ENCODE results near the gene C11orf21. TPM values are rescaled to one million over a fixed set of nuclear protein-coding genes. Genes with fewer than 3 reads are reported as not detected.

Gene C11orf21
- total RNA-seq, 1 experiment from 2014 or later, result 0.09 TPM

DNA sequence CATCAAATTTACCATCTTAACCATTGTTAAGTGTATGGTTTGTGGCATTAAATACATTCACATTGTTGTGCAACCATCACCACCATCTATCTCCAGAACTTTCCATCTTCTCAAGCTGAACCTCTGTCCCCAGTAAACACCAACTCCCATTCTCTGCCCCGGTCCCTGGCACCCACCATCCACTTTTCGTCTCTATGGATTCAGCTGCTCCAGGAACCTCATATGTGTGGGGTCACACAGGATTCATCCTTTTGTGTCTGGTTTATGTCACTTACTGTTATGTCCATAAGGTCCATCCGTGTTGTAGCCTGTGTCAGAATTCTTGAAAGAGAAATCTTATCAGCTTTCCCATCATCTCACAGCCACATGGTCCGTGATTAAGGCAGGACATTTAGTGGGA lies 16.4 kb upstream of the C11orf21 start:
- TF ChIP-seq, protein P1, sequence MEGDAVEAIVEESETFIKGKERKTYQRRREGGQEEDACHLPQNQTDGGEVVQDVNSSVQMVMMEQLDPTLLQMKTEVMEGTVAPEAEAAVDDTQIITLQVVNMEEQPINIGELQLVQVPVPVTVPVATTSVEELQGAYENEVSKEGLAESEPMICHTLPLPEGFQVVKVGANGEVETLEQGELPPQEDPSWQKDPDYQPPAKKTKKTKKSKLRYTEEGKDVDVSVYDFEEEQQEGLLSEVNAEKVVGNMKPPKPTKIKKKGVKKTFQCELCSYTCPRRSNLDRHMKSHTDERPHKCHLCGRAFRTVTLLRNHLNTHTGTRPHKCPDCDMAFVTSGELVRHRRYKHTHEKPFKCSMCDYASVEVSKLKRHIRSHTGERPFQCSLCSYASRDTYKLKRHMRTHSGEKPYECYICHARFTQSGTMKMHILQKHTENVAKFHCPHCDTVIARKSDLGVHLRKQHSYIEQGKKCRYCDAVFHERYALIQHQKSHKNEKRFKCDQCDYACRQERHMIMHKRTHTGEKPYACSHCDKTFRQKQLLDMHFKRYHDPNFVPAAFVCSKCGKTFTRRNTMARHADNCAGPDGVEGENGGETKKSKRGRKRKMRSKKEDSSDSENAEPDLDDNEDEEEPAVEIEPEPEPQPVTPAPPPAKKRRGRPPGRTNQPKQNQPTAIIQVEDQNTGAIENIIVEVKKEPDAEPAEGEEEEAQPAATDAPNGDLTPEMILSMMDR (IDR thresholded peaks at IDR 0.05; ENCODE audit: insufficient read depth in 1 of 2, low read depth in 1 of 2, low read length in 1 of 2, severe bottlenecking in 1 of 2, unreplicated experiment in 1 of 2), result no peak
- H3K27me3 Mint-ChIP-seq (ENCODE audit: insufficient read depth, unreplicated experiment), result no peaks in the 10 kb centered on the region
- H3K4me1 Mint-ChIP-seq (ENCODE audit: low read depth, unreplicated experiment), result no peaks in the 10 kb centered on the region
- Histone ChIP-seq H3K9me3 (no peaks in the 10 kb centered on the region; the same call in none of the 2 replicates), H3K4me1 (no peaks in the 10 kb centered on the region), H3K27me3 (replicated peaks; ENCODE audit: control insufficient read depth, insufficient read depth, low read length) (no peaks in the 10 kb centered on the region), H3K36me3 (ENCODE audit: control insufficient read depth, insufficient read depth, low read length) (no peaks in the 10 kb centered on the region), H3K4me3 (ENCODE audit: low read depth, low read length) (no peak overlapping the region)
- ChIA-PET POLR2A (no interaction called here), CTCF (interaction anchor here (0.6 kb wide), 1 partner anchor 575 kb away, joined by 3 read pairs; no protein-coding TSS in a partner anchor)
- intact Hi-C loops (cut with micrococcal nuclease; ENCODE audit: unreplicated experiment), result no loop called here
- no peak overlapping the region for H3K27ac Mint-ChIP-seq (ENCODE audit: unreplicated experiment)
- no TSS peak for BruUV-seq (replicated peaks)
- H3K36me3 Mint-ChIP-seq (ENCODE audit: insufficient read depth, unreplicated experiment), result no peaks in the 10 kb centered on the region
- no peak overlapping the region for H3K4me3 Mint-ChIP-seq (ENCODE audit: unreplicated experiment)
- no peak for DNase-seq
- no peaks in the 10 kb centered on the region for H3K9me3 Mint-ChIP-seq (ENCODE audit: unreplicated experiment)

DNA sequence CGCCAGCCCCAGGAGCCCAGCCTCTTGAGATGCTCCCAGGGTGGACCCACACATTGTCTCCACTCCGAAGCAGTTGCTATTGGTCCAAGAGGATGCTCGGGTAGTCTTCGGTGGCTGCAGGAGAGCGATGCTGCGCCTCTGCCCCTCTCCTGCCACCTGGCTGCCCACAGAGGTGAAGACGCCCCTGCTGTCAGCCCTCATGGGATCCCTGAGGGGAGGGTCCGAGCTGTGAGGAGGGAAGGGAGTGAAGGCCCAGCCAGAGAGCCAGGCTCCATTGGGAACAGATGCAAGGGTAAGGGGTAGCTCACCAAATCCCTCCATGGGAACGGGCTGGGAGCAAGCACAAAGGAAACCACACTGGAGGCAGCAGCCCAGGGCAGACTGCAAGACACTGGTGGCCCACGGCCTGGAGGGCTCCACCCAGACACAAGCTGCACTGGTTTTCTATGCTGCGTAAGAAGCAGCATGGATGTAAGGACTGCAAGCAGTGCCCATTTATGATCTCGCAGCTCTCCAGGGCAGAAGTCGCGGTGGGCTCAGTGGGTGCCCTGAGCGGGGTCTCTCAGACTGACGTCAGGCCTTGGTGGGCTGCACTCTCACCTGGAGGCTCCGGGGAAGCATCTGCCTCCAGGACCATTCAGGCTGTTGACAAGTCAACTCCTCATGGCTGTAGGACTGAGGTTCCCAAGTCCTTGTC lies 15.8 kb upstream of the C11orf21 start:
- BruUV-seq (replicated peaks), result no TSS peak
- CTCF ChIA-PET, result interaction anchor here (0.6 kb wide), 1 partner anchor 575 kb away, joined by 3 read pairs; no protein-coding TSS in a partner anchor
- Mint-ChIP-seq H3K36me3 (ENCODE audit: insufficient read depth, unreplicated experiment) (no peaks in the 10 kb centered on the region), H3K27me3 (ENCODE audit: insufficient read depth, unreplicated experiment) (no peaks in the 10 kb centered on the region), H3K4me1 (ENCODE audit: low read depth, unreplicated experiment) (no peaks in the 10 kb centered on the region), H3K4me3 (ENCODE audit: unreplicated experiment) (no peak overlapping the region), H3K27ac (ENCODE audit: unreplicated experiment) (no peak overlapping the region), H3K9me3 (ENCODE audit: unreplicated experiment) (no peaks in the 10 kb centered on the region)
- intact Hi-C loops (cut with micrococcal nuclease; ENCODE audit: unreplicated experiment), result no loop called here
- POLR2A ChIA-PET, result no interaction called here
- no peak overlapping the region for H3K4me3 ChIP-seq (ENCODE audit: low read depth, low read length)
- H3K27me3 ChIP-seq (replicated peaks; ENCODE audit: control insufficient read depth, insufficient read depth, low read length), result no peaks in the 10 kb centered on the region
- no peaks in the 10 kb centered on the region for H3K36me3 ChIP-seq (ENCODE audit: control insufficient read depth, insufficient read depth, low read length)
- DNase-seq, result no peak
- H3K4me1 ChIP-seq, result no peaks in the 10 kb centered on the region
- no peaks in the 10 kb centered on the region; the same call in 1 of the 2 replicates for H3K9me3 ChIP-seq
- TF ChIP-seq, protein P1 (IDR thresholded peaks at IDR 0.05; ENCODE audit: insufficient read depth in 1 of 2, low read depth in 1 of 2, low read length in 1 of 2, severe bottlenecking in 1 of 2, unreplicated experiment in 1 of 2), result no peak

DNA sequence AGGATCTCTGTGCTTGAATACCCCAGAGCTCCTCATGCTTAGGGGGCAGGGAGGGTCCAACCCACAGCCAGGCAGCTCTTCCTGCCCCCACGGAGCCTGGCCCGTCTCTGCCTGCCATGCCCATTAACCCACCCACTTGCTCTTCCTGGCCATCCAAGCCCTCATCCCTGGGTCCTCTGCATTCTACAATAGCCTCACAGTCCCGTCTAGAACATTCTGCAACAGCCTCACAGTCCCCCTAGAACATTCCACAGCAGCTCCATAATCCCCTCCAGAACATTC lies 15.2 kb upstream of the C11orf21 start:
- no peaks in the 10 kb centered on the region for H3K36me3 ChIP-seq (ENCODE audit: control insufficient read depth, insufficient read depth, low read length)
- ChIA-PET POLR2A (no interaction called here), CTCF (interaction anchor here (0.9 to 1.2 kb wide), 2 partner anchors 12 to 104 kb away, joined by 3 to 4 read pairs; no protein-coding TSS in a partner anchor)
- BruUV-seq (replicated peaks), result no TSS peak
- H3K4me3 Mint-ChIP-seq (ENCODE audit: unreplicated experiment), result no peak overlapping the region
- no peaks in the 10 kb centered on the region for H3K9me3 Mint-ChIP-seq (ENCODE audit: unreplicated experiment)
- H3K4me3 ChIP-seq (ENCODE audit: low read depth, low read length), result no peak overlapping the region
- no peak overlapping the region for H3K27ac Mint-ChIP-seq (ENCODE audit: unreplicated experiment)
- H3K27me3 Mint-ChIP-seq (ENCODE audit: insufficient read depth, unreplicated experiment), result no peaks in the 10 kb centered on the region
- H3K4me1 ChIP-seq, result no peaks in the 10 kb centered on the region
- no peaks in the 10 kb centered on the region for H3K36me3 Mint-ChIP-seq (ENCODE audit: insufficient read depth, unreplicated experiment)
- TF ChIP-seq, protein P1 (IDR thresholded peaks at IDR 0.05; ENCODE audit: insufficient read depth in 1 of 2, low read depth in 1 of 2, low read length in 1 of 2, severe bottlenecking in 1 of 2, unreplicated experiment in 1 of 2), result no peak
- intact Hi-C loops (cut with micrococcal nuclease; ENCODE audit: unreplicated experiment), result no loop called here
- no peaks in the 10 kb centered on the region for H3K4me1 Mint-ChIP-seq (ENCODE audit: low read depth, unreplicated experiment)
- H3K9me3 ChIP-seq, result no peaks in the 10 kb centered on the region; the same call in 1 of the 2 replicates
- H3K27me3 ChIP-seq (replicated peaks; ENCODE audit: control insufficient read depth, insufficient read depth, low read length), result no peaks in the 10 kb centered on the region
- no peak for DNase-seq

All from Caco-2 (cell line).